PFSK-1 (cell line): ENCODE data around the gene USP11.

Experiments used
- POLR2AphosphoS5 ChIP-seq: IDR thresholded peaks from 2 replicates; pipeline ENCODE4 v1.6.1; 2012; ENCODE audit warnings: low read depth, mild to moderate bottlenecking, control low read depth, low read length, moderate library complexity
- REST ChIP-seq, 2 experiments: IDR thresholded peaks; 2 replicates each; pipeline versions ENCODE4 v1.6.1 to v1.8.0; 2011 to 2012; ENCODE audit warnings: low read depth in 2 of 2, low read length in 2 of 2, control low read depth in 1 of 2, inconsistent platforms in 1 of 2, mild to moderate bottlenecking in 1 of 2, moderate library complexity in 1 of 2; ENCODE audit not compliant: insufficient read depth in 1 of 2
- TAF1 ChIP-seq: IDR thresholded peaks from 2 replicates; pipeline ENCODE4 v1.6.1; 2012; ENCODE audit warnings: low read length, control low read depth, borderline replicate concordance; ENCODE audit not compliant: insufficient read depth

- TF ChIP-seq POLR2AphosphoS5 (no peak; the same call in none of the 2 replicates), TAF1 (peak; percentile 11; the same call in 1 of the 2 replicates), REST (IDR thresholded peaks at IDR 0.05; ENCODE audit: insufficient read depth in 1 of 2, low read depth in 2 of 2, low read length in 2 of 2) (no peak)
These were observed 13.6 kb upstream of the USP11 start for GRCh38 chrX:47218920-47219815.
